Endometrial microvascular endothelial cells (primary cell): ENCODE measurements around the gene CLSTN2. TPM values are rescaled to one million over a fixed set of nuclear protein-coding genes. Genes with fewer than 3 reads are reported as not detected.

Experiments used
- in situ Hi-C: cut with HindIII; loops from 2 replicates; pipeline ENCODE4 v1.10.0; 2017; ENCODE audit warnings: low sequenced_read_pairs, low pct_unique_long_range_greater_than_20kb; ENCODE audit errors: inconsistent ontology term
- total RNA-seq: library from RNA; depleted of rRNA; stranded (reverse); fragments of >200 nt; gene quantifications from one replicate; pipeline ENCODE4 v1.2.3, GENCODE V29; 2015; ENCODE audit errors: inconsistent ontology term

CLSTN2 gene
- total RNA-seq, 1 donor from 2014 or later, result not detected

DNA sequence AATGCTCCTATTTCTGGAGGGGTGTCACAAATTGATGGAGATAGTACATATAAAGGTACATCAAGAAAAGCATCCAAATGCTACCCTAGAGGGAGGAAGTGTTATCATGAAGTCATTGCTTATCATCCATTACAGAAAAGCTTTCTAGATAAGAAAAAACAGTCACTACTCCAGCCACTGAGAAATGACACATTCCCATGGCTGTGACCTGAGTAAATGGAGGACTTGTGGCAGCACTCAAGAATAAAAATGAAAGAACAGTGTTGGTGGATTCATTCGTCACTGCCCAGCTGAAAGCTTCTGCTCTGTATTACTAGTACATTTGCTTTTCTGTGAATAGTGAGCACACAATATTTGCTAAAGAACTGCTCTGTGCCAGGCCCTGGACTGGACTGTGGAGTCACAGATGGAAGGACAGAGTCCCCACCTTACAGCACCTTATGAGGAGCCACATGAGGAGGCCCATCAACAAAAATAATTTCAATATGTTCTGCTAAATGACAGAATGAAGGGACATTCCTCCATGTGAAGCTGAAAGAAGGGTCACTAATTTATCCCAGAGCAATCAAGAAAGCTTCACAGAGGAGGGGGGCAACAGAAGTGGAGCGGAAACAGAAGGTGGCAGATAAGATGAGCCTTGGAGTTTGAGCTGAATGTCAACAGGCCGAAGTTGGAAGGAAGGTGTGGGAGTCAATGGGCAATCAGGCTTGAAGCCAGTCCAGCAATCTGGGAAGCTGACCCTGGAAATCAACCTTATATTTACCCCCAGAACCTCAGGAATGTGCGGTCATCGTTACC, 399.3 kb downstream of the CLSTN2 start:
- in situ Hi-C loops, result no loop called here

DNA sequence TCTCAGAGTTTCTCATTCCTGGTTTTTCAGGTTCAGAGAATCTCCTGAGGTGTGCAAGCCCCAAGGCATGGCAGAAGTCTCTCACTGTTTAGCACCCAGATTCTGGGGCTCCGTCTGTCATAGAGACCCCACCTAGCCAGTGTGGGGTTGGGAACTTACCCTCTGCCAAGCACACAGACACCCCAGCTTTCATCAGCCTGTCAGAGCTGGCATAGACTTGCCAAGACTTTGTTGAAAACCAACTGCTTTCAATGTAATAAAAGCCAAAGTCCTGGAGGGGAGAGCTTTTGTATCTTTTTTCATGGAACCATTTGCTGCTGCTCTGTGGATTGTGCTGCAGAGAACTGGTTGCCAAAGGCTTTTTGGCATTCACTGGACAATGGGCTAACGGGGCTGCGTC, 401.5 kb downstream of the CLSTN2 start:
- in situ Hi-C loops, result no loop called here

DNA sequence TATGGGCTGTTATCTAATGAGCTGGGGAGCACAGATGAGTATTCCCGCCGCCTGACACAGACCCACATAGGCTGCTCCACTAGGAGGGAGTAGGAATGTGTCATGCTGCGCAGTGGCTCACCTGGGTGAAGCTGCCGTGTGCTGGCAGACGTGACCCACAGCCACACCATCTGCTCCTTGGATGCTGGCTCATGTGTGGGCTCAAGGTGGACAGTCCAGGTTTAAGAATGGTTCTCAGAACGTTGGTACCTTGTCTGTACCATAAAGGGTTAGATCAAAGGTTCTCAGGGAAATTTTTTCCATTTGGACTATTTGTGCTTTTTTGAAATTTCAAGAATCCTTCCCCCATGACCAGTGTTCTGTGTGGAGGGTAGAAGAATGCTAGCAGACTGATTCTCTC, 403.9 kb downstream of the CLSTN2 start:
- in situ Hi-C loops, result no loop called here

DNA sequence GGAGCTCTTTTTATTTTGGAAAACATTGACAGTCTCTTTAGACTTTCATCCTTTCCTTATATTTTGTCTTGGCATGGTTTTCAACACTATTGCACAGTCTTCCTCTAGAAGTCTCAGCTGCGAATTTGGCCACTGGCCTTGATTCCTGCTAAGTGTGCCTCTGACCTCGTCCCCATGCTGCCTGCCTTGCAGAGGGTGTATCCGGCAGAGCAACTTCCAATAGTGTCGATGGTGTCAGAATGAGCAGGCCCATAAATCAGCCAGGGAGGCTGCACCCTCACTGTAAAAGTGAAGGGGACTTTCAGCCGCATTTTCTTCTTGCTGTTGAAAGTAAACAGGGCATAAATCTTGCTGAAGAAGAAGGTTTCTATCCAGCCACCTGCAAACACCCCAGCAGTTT, 406.2 kb downstream of the CLSTN2 start:
- in situ Hi-C loops, result no loop called here

DNA sequence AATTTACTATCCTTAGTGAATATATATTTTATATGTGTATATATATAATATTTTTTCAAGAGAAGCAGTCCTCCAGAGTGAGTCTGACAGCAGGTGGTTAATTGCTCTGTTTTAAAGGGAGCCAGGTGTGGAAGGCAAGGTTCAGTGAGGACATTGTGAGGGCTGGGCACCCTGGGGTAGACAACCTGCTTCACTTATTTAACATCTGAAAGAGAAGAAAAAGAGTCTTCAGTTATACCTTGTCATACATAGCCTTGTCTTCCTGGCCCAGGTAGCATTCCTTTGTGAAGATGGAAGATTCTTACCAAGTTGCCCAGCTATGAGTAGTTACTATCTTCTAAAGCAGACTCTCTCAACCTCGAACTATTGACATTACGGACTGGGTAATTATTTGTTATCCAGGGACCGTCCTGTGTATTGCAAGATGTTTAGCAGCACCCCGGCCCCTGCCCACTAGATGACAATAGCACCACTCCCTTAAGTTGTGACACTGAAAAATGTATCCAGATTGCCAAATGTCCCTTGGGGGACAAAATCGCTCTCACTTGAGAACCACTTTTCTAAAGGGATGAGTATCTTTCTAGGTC, 406.9 kb downstream of the CLSTN2 start:
- in situ Hi-C loops, result no loop called here

DNA sequence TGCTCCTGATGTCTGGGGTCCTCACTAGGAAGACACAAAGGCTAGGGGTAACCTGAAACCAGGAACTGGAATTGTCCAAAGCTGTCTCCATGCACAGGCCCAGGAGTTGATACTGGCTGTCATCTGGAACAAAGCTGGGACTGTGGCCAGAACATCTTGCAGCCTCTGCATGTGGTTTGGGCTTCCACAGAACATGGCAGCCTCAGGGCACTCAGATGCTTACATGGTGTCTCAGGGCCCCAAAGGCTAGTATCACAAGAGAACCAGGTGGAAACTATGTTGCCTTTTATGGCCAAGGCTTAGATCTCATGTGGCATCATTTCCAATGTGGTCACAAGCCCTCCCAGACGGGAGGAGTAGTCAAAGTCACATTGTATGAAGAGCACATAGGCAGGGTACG, 407.7 kb downstream of the CLSTN2 start:
- in situ Hi-C loops, result no loop called here

DNA sequence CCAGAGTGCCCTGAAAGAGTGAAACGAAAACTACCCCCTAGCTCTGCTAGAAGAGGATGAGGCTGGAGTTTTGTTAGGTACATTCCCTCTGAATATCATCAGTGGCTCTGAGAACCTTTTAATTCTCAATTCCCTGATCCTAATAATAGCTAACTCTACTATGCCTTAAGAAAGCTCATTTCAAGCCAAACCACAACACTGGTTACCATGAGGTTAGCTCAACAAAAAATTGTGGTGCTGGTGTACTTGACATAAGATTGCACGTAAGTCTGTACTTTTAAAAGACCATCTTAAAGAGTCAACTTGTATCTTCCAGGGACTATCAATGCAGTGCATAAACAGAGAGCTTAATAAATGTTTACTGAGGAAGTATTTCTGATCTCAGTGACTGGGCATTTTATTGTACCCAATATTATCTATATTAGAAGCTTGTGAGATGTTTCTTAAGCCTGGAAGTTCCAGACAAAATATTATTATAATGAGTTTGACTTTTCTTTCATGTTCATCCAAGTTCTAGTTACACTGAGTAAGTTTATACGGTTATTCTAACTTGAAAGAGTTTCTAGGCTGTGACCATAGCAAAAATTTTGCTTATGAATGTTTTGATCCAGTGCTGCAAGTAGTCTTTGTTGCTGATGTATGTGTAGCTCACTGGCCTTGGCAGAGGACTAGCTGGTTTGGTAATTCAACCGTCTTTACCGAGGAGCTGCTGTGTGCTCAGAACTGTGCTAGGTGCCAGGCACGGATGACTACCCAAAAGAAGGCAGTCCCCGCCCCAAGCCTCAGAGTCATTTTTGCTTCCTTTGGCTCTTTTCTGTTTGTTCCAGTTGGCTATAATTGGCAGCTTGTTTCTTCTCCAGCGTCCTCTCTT, 408.5 kb downstream of the CLSTN2 start:
- in situ Hi-C loops, result no loop called here

DNA sequence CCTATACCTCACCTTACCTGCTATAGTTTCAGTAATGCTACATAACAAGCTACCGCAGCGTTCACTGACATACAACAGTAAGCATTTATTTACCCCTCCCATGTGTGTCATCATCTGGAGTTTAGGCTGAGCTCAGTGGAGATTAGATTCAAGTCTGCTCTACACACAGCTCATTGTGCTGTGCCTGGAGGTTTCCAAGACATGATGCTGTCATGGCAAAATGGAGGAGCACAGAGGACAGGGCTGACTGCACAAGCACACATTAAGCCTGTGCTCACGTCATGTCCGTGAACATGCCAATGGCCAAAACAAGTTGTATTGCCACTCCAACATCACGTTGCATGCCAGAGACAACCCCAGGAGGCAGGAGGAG, 409.1 kb downstream of the CLSTN2 start:
- in situ Hi-C loops, result no loop called here

DNA sequence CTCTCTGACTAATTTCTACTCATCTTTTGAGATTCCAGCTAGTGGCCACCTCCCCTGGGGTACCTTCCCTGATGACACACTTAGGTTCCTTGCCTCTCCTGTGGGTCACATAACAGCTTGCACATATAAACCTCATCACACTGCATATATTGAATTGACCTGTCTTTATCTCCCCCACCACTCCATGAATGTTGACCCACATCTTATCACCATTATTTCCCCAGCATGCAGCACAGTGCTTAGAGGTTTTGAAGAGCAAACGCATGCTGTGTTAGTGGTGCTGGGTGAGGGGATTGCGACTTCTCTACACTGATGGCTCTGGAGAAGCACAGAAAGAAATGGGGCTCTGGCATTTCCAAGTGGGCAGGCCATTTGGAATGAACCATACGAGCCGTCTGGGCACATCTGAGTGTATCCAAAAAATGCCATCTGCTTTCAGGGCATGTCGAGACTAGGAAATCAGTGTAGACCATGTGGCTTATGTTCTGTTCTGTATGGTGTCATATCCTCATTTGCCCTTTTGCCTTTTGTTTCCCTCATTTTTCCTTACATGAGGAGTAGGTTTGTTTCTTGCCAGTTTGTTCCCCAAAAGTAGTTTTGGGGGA, 409.7 kb downstream of the CLSTN2 start:
- in situ Hi-C loops, result no loop called here

DNA sequence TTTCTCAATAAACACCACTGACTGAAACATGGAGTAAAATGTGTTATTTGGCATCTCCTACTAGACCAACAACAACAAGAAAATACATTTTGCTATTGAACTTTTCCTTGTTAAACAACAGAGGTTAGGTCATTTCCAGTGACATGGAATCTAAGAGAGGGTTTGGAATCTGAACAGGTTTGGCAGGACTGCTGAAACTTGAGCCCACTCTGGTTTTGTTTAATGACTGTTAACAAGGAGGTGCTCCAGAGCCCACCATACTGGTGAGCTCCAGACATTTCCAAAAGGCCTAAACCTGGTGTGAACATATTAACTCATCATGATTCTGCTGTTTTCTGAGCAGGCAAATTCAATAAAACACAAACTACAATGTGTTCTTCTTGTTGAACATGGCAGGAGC, 412.2 kb downstream of the CLSTN2 start:
- in situ Hi-C loops, result no loop called here

DNA sequence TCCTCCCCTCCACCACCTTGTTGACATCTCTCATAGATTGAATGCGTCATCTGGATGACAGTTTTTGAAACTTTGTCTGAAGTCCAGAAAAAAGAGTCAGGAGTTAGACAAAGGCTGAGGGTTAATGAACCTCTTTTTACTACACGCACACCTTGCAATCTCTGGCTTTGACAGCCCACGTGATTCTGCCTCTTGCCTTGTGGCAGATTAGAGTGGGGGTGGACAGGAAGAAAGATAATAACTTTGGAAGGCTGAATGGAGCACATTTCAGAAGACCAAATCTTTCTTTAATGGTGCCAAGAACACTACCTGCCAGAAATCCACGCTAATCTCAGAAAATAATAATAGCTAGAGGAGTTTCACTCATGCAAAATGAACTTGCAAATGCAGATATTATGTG, 415.0 kb downstream of the CLSTN2 start:
- in situ Hi-C loops, result no loop called here

DNA sequence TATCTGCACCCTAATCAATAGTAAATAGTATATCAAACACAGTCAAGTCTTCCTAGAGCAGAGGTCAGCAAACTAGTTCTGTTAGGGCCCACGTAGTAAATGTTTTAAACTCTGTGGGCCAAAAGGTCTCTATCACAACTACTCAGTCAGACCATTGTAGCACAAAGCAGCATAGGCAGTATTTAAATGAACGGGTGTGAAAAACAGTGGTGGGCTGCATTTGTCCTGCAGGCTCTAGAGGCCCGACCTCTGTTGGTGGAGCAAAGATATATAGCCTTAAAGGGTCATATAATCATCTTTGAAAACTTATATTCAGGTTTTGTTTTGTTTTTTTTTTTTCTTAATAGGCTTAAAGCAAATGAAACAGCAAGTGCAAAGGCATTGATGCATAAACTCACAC, 416.5 kb downstream of the CLSTN2 start:
- in situ Hi-C loops, result no loop called here

DNA sequence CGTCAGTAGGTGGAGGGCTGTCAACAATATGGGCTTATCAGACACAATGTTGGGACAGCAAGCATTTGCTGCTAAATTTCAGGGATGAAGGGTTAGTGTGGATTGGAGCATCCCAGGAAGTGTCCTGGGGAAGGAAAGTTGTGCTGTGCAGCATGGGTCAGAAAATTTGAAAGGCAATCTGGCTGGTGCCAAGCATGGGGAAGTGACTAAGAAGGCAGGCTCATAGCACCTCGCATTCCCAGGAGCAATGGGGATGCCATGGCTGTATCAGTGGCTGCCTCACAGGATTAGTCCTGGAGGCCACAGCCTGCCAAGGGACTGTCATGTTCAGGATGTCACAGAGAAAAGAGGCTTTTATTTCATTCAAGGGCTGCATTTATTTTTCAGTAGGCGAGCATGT, 420.5 kb downstream of the CLSTN2 start:
- in situ Hi-C loops, result no loop called here

DNA sequence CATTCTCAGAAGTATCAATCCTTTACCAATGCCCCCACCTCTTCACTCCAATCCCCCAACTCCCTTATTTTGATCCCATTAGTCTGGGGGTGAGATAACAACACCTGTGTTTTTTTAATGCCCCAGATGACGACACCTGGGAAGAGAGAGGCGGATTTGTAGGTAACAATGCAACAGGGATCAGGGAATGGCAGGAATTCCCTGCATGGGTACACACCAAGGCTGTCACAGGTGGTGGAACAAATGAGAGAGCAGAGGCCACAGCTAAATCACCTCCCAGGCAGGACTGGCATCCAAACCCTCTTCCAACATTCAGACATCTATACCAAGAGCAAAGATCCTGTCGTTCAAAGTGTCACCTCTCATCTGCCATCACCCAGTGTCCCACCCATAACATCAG, 423.7 kb downstream of the CLSTN2 start:
- in situ Hi-C loops, result no loop called here

DNA sequence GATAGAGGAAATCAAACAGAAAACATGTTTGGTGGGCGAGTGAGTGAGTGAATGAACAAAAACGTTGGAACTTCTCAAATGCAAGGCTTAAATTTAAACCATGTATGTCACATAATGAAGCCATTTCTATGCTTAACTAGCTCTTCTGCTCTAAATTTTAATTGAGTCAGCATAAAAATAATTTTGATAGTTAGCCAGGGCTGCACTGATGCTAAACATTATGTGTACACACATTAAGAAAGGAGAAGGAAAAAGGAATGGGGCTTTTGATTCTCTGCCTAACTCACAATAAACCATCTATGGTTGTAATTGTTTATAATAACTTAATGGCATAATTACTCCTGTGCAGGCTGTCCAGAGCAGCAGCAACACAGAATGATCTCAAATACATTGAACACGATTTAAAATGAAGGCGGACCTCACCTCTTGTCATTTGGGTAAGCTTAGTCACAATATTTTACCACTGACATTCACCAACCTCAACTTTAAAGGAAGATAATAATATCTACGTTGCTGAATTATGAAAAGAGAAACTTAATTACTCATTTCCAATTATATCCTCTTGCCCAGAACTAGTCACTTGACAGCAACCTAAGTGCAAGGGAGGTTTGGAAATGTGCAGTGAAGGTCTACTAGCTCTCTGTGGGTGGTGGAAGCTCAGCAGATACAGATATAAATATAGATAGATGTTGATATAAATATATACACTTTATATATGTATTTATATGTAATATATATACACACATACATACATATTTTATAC, 424.4 kb downstream of the CLSTN2 start:
- in situ Hi-C loops, result no loop called here

DNA sequence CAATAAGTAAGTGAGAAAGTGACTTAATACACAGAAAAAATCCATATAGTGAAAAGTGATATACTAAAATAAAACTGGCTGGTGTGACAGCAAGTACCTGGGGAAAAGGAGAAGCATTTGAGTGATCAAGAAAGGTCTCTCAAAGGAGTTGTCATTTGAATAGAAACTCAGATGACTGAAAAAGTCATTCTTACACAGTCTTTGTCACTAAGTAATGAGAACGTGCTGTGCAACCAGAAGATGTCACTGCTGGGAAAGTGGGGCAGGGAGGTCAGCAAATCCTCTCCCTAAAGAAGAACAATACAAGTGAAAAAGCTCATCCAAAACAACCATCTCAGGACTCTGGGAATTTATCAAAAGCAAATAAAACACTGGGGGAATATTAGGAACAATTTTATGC, 425.3 kb downstream of the CLSTN2 start:
- in situ Hi-C loops, result no loop called here

DNA sequence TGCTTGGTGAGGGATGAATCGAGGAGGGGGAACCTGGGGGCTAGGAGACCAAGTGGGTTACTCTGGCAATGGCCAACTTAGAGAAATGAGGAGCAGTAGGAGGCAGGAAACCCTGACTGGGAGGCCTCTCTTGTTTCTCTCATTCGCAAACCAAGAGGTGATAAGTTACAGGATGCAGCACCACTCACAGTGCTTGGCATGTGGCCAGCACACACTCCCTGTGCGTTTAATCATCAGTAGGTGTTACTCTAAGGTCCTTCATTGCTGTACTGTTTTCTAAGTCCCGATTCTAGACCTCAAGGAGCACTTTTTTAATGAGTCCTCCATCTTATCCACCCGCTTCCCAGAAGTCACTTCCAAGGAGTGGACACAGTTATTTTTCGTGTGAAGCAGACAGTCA, 428.8 kb downstream of the CLSTN2 start:
- in situ Hi-C loops, result no loop called here

DNA sequence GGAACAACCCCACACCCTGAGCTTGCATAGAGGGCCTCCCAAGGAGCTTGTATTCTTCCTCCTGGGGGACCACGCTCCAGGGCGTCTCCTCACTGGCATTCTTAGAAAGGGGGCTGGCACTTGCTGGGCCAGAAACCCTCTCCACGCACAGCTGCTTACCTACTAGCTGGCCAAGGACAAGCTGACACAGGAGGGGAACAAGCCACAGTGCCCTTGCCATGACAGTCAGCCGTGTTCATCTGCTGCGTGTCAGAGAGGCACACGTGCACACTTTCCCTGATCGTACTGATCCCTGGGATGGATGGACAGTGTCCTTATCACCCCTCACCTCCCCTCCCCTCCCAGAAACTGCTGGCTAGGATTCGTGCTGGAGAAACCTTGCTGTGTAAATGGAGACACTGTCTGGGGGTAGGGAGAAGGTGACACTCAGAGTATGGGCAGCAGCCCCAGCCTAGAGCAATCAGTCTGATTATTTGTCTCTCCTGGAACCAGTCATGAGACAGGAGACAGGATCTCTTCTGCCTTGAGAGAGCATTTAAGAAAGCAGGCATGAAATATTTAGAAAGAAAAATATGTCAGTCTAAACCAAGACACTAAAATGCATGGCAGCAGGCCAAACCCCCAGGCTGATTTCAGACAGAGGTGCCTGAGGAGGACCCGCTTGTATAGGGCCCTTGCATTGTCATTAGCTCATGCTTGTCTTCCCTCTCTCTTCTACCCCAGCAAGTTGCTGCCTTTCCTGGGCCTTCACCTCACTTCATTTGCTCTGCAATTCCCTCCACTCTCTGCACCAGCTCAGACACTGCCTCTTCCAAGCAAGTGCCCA, 431.1 kb downstream of the CLSTN2 start:
- in situ Hi-C loops, result no loop called here
